HG03565 (cell line): ENCODE measurements around the gene RYR3.

Experiments
- ATAC-seq: cut with Tn5 transposase; IDR thresholded peaks from one replicate; pipeline ENCODE4 v1.9.1; 2021; ENCODE audit warnings: mild to moderate bottlenecking, moderate library complexity; ENCODE audit not compliant: unreplicated experiment

RYR3 gene

DNA sequence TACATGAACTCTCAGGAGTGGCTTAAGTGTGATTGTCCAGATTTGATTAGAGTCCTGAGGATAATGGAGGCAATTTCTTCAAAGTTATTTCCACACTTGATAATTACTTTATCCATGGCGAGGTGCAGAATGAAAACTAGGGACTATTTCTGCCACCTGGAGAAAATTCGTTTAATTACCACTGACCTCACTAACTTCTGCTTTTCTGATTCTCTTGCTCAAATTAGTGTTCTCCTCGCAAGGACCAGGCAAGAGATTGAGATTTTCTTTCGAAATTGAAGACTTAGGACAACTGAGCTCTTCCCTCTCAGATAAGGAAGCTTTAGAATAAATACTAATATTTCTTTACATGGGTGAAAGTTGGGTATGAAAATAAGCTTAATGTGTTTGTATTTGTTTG is 135.2 kb downstream of the RYR3 start:
- no peak for ATAC-seq

DNA sequence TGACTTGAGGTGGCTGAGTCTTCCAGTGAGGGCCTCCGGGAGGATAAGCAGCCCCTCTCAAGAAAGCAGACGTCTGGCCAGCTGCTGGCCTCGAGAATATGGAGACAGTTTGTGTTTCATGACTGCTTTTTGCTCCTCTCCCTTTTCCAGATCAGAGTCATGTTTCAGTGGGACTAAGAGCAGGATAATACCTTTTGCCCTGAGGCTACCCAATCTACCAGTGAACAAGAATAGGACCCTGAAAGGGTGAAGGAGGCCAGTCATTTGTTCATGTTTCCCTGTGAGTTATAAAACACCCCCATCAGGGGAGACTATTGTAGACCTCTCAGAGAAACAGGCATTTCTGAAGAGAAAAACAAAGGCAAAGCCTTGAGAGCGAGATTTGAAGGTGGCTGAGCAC is 137.4 kb downstream of the RYR3 start:
- no peak for ATAC-seq

GRCh38 chr15:33448961-33449606 is 138.3 kb downstream of the RYR3 start:
- ATAC-seq: no peak

DNA sequence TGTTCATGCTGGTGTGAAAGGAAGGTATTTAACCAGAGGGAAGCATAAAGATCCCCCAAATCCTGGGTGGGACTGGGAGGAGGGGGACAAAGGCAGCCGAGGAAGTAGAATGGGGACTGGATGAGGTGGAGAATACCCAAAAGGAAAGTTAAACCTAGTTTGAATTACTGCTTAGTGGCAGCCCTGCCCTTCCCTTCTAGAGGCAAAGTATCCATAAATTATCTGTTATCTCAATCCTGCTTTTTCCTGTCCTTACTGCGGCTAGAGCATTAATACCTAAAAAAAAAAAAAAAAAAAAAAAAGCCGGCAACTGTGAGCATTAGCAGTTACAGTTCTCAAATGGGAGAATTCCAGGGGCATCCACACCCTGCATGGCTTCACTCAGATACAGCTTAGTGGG is 139.0 kb downstream of the RYR3 start:
- ATAC-seq: no peak

DNA sequence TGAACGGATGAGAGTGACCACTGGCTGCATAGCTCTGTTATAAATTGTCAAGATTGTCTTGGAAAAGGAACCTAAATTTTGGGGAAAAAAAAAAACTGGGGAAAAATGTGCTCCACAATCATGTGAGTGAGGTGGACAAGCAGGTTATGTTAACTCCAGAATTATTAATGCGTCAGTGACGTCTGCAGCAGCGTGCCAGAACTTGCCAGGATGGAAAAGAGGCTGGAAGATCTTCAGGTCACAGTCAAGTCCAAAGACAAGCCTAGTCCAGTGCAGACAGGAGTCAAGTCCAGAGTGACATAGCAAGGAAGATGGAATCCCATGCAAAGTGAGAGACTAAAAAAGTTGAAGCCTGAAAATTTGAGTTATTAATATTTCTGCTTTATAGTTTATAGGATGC is 140.6 kb downstream of the RYR3 start:
- no peak for ATAC-seq

DNA sequence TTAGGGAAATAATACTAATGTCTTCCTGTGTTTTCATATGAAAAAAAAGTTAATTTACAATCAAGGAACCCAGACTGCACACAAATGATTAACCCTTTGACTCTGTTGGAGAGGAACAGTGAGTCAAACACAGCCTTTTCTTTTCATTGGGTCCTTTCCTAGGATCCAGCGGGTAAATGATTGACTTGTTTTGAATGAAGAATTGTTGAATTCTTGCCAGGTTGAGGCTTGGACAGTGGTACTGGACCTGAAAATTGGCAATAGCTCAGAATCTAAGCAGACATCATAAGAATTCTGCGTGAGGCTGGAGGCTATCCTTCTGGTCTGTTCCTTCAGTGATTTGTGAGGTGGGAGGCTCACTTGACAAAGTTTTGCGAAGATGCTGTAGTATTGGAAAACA is 143.0 kb downstream of the RYR3 start:
- no peak for ATAC-seq

GRCh38 chr15:33454346-33454745 is 143.6 kb downstream of the RYR3 start:
- ATAC-seq: no peak

DNA sequence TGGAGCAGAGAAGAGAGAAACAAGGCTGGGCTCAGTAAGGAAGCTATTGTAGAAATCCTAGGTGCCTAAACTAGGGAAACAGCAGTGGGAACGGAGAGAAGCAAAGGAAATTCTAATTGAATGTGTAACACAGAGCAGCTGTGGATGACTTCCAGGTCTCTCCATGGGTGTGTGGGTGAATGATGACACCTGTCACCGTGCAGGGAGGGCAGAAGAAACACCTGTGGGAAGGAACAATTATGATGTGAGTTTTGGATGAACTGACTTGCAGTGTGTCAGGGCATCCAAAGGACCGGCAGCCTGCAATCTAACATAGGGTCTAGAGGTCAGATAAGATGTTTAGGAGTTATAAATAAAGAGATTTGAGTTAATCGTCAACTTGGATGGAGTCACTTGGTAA is 144.2 kb downstream of the RYR3 start:
- ATAC-seq: no peak

DNA sequence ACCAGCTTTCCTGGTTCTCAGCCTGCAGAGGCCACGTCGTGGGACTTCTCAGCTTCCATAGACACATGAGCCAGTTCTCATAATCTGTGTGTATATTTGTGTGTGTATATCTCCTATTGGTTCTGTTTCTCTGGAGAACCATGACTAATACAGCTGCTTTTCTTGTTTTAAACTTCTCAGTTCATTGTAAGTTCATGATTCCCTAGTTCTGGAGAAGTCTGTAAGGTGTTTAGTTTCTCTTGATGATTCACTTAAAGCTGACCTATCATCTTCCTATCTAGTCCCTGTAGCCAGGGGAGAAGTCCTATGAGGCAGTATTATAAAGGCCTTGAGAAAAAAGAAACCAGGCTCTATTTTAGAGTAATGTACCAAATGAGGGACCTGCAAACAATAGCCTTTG is 147.7 kb downstream of the RYR3 start:
- no peak for ATAC-seq

DNA sequence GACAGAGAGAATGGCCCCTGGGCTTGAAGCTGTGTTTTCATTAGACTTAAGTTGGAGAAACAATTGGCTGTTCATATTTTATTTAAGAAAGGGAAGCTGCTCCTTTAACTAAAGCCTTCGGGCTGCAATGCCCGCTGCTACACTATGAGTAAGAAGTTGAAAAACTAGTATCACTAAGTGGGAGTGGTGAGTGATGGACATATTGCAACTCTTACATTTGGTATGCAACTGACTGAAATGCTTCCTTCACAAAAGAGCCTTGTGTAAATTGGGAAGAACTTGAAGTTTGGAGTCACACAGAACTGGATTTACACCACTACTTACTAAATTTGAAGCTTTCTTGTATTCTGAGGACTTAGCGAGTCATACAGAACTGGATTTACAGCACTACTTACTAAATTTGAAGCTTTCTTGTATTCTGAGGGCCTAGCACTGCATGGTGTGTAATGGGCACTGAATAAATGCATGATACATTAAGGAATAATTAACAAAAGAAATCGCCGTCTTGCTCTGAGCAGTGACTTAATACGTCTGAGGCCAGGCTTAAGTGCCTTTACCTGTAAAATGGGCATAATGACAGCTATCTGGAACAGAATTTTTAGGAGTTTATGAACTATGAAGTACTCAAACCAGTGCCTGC is 149.5 kb downstream of the RYR3 start:
- ATAC-seq: no peak

DNA sequence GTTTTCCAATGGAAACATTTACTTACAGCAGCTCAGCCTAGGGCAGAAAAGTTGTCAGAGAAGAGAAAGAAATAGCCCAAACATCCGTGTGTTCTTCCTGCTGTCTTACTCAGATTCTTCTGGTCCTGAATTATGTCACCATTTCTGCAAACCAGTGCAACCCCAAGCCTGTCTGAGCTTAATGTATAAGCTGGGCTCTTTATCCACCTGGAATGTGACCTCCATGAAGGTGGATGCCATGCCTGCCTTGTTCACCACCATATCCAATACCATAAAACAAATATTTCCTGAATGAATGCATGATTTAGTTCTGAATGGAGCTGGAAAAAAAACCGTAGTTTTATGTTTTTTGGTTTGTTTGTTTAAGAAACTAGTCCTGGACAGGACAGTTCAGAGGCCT is 150.9 kb downstream of the RYR3 start:
- ATAC-seq: no peak

- ATAC-seq: no peak
Measured at GRCh38 chr15:33467146-33467815, 156.5 kb downstream of the RYR3 start.

GRCh38 chr15:33467816-33468163 is 157.0 kb downstream of the RYR3 start:
- no peak for ATAC-seq

GRCh38 chr15:33468740-33469139 is 158.0 kb downstream of the RYR3 start:
- ATAC-seq: no peak

DNA sequence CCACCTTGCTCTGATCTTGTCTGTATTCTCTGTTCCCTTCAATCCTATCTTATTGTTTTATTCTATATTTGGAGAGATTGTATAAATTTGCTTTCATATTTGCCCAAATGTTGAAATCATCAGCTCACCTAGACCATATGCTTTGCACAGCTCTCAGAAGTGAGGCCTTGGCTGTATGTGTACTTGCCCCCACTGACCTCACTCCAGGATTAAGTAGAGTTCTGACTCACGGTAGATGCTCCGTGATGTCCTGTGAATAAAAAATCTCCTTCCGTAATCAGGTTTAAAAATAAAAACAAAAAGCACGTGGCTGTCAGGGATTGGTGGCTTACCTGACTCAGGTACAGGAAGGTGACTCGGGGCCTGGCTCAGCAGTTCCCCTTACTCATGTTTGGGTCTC is 162.2 kb downstream of the RYR3 start:
- ATAC-seq: no peak

GRCh38 chr15:33473714-33474113 is 162.9 kb downstream of the RYR3 start:
- no peak for ATAC-seq

GRCh38 chr15:33476076-33476475 is 165.3 kb downstream of the RYR3 start:
- no peak for ATAC-seq

GRCh38 chr15:33476908-33477307 is 166.1 kb downstream of the RYR3 start:
- no peak for ATAC-seq

DNA sequence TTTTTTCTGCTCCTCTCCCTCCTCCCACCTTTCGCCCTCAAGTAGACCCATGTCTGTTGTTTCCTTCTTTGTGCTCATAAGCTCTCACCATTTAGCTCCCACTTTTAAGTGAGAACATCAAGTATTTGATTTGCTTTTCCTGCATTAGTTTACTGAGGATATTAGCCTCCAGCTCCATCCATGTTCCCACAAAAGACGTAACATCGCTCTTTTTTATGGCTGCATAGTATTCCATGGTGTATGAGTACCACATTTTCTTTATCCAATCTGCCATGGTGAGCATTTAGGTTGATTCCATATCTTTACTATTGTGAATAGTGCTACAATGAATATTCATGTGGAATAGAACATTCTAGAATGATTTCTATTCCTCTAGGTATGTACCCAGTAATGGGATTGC is 178.6 kb downstream of the RYR3 start:
- no peak for ATAC-seq

GRCh38 chr15:33490703-33491102 is 179.9 kb downstream of the RYR3 start:
- no peak for ATAC-seq

DNA sequence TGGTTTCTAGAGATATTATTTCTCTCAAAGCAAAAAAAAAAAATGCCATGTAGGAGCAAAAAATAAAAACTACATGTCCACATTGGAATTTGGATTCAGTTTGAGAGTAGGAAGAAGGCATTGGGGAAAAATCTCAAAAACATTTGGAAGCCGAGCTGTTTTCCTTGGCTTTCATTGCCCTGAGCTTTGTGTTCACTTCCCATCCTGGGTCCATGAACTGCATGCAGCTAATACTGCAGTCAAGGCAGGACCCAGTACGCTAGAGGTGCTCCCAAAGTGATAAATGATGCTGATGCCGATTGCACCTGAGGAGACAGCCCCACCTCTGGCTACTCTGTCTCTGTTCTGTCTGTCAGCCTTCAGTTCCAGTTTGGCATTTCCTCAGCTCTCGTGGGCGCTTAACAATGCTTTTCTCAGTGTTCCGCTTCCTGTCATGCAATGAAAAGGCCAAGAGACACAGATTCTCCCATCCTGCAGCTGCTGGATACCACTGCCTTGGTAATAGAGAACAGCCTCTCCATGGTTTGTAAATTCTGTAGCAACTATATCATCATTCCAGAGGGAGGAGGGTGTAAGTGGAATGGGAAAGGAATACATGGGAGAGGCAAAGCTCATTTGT is 181.8 kb downstream of the RYR3 start:
- no peak for ATAC-seq

GRCh38 chr15:33494306-33494705 is 183.5 kb downstream of the RYR3 start:
- ATAC-seq: no peak
